Activated T-helper 9 cell treated with anti-CD3 and anti-CD28 coated beads, Interleukin-2, amount 50 U/mL, for 16 hours (primary cell): Measurements from ENCODE around the gene SP4.

ENCODE experiments used
- DNase-seq: peaks from one replicate; pipeline ENCODE4 v3.0.0-alpha.2; 2020; ENCODE audit warnings: low read depth

Gene SP4

GRCh38 chr7:21427871-21428658 lies at the start of gene SP4:
TSS of gene SP4 (plus strand) at chr7:21428083. CDS start at chr7:21428252, 169 bp downstream.
- DNase-seq, result peak; percentile 95

- no peak for DNase-seq
Observed at GRCh38 chr7:21383227-21384220, 44.4 kb upstream of the SP4 start.

DNA sequence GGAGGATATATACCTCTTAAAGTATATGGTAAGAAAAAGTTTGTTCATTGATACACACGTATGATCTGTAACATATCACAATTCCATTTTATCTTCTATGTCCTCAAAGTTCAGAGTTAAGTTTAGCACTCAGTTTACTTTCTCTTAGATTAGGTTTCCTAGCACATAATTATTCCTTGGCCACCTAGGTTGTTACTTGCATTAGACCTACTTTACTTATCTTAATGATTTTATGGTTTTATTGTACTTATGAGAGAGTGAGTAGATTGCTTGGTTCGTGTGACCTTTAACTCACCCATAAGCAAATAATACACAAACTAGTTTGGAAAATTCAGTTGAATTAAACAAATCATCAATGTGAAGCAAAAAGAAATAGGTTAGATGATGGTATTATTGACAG lies 33.9 kb upstream of the SP4 start:
- DNase-seq, result no peak

DNA sequence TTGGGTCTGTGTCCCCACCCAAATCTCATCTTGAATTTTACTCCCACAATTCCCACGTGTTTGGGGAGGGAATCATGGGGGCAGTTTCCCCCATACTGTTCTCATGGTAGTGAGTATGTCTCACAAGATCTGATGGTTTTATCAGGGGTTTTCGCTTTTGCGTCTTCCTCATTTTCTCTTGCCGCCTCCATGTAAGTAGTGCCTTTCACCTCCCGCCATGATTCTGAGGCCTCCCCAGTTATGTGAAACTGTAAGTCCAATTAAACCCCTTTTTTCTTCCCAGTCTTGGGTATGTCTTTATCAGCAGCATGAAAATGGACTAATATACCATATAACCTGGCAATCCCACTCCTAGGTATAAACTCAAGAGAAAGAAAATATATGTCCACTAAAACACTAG lies 25.9 kb upstream of the SP4 start:
- no peak for DNase-seq

GRCh38 chr7:21407796-21408480 lies 19.9 kb upstream of the SP4 start:
- DNase-seq, result no peak

GRCh38 chr7:21408481-21408820 lies 19.4 kb upstream of the SP4 start:
- no peak for DNase-seq

- DNase-seq, result no peak
Observed at GRCh38 chr7:21412410-21412851, 15.5 kb upstream of the SP4 start.

- no peak for DNase-seq
Observed at GRCh38 chr7:21412957-21413356, 14.9 kb upstream of the SP4 start.

DNA sequence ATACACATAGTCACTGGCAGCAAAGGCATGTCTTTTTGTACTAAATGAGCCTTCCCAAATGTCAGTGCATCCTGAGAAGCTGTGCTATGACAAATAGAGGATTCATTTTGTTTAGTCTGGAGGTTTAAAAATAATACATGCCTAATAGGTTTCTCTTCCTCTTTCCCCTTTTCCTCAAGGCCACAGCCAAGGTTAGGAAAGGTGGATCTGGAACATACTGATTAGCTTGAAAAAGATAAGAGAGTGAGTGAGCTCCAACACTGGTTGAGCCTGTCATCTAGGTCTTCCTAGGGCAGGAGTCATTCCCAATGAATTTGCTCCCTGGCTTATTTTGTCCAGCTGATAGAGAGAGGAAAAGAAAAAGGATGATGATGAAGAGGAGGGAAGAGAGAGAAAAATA lies 14.4 kb upstream of the SP4 start:
- DNase-seq, result no peak

DNA sequence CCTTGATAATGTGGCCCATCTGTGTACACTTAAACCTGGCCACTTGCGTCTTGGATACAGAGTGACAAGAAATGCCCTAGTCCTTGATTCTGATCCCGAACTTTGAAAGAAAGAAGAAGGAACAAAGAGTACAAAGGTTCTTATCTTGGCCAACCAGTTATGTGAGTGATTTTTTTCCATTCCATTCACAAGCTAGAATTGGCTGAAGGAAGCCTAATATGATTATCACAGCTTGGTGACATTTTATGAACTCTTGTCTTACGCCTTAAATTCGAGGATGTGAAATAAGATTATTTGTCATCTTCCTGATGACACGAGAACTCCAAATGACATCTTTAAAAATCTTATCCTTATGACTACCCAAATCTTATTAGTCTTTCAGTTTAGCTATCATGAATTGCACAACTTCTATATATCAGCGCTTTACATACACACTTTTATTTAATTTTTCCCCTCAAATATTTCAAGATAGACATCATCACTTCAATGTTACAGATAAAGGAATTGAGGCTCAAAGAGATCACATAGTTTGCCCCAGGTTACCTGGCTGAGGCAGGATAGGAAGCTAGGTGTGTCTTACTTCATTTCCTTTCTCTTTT lies 13.0 kb upstream of the SP4 start:
- no peak for DNase-seq

GRCh38 chr7:21417647-21418046 lies 10.2 kb upstream of the SP4 start:
- no peak for DNase-seq

DNA sequence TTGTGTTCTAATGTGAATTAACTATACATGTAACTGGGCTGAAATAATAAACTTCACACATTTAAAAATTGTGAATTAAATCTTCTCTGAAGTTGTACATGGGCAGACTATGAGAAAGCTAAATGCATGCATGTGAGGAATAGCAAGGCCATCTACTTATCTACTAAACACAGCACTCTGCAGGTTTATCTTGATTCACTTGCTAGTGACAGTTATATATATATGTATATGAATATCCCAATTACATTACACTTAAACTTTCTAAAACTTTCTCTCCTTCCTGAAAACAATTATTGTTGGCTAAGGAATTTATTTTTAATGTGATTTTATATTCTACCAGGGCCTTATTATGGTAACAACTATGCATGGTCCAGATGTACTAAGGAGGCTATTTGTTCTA lies 5.1 kb upstream of the SP4 start:
- no peak for DNase-seq

DNA sequence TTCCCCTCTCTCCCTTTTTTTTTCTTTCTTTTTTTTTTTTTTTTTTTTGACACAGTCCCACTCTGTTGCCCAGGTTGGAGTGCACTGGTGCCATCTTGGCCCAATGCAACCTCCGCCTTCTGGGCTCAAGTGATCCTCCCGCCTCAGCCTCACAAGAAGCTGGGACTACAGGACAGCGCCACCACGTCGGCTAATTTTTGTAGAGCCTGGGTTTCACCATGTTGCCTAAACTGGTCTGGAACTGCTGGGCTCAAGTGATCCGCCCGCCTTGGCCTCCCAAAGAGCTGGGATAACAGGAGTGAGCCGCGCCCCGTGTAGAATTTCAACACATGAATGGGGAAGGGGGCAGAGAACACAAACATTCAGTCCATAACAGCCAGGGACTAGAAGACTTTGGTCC lies 2.6 kb upstream of the SP4 start:
- no peak for DNase-seq

DNA sequence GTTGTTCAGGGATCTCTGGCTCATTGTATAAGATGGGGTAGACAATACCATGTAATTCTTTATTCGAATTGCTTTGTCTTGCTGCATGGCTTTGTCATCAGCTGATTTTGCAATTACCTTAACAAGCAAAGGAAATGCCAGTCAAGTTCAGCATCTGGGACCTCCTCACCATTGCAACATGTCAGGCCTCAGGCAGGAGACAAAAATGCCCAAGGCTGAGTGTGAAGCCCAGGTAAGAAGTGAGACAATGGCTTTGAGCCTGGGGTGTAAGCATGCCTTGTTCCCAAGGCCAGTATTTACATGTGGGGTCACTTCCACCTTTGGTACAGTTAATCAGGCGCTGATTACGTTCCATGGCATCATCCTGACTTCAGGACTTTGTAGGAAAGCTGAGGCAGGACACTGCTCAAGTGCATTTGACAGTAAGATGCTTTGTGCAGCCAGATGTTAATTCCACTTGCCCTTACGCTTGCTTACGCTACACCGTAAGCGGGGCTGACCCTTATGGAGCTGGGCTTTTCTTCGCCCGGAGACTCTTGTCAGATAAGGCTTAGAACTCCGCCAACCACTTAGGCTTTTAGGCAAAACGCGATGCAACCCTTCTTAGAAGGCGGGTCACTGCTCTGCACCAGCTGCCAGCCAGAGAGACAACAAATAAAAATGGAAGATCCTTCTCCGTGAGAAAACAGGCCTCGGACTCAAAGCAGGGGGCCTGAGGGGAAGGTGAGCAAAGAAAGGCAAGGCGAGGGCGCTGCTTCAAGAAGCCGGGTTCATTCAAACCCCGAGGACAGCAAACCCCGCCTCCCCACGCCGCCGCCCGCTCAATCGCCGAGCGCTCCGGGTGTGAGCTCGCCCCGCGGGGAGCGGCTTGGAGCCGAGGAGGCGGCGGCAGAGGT lies 1.3 kb upstream of the SP4 start:
- DNase-seq, result no peak

GRCh38 chr7:21427182-21427870 lies 557 bp upstream of the SP4 start:
- peak; percentile 99 for DNase-seq

GRCh38 chr7:21428659-21428941 lies 717 bp downstream of the SP4 start:
- no peak for DNase-seq

DNA sequence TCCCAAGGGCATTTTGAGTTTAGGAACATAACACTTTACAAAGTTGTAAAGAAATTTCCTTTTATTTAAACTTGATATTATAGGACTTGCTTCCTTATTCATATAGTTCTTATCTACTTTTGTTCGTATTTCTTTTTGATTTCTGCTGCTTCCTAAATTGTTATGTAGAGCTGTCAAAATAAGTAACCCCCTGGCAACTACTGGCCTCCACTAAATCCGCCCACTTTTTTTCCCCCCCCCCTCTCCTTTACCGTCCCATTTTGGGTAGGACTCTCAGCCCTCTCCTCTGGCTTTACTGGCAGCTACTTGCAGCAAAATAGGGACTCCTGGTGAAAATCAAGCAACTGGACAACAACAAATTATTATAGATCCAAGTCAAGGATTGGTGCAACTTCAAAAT lies 1.1 kb downstream of the SP4 start:
- DNase-seq, result no peak

DNA sequence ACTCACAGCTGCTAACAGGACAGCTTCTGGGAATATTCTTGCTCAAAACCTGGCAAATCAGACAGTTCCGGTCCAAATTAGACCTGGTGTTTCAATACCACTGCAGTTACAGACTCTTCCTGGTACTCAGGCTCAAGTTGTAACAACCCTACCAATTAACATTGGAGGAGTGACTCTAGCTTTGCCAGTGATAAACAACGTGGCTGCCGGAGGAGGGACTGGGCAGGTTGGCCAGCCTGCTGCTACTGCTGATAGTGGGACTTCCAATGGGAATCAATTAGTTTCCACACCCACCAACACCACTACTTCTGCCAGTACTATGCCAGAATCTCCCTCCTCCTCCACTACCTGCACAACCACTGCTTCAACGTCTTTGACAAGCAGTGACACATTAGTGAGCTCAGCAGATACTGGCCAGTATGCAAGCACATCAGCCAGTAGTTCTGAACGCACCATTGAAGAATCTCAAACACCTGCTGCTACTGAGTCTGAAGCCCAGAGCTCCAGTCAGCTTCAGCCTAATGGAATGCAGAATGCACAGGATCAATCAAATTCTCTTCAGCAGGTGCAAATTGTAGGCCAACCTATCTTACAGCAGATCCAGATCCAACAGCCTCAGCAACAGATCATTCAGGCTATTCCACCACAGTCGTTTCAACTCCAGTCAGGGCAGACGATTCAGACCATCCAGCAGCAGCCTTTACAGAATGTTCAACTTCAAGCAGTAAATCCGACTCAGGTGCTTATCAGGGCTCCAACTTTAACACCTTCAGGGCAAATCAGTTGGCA lies 2.1 kb downstream of the SP4 start:
- no peak for DNase-seq

DNA sequence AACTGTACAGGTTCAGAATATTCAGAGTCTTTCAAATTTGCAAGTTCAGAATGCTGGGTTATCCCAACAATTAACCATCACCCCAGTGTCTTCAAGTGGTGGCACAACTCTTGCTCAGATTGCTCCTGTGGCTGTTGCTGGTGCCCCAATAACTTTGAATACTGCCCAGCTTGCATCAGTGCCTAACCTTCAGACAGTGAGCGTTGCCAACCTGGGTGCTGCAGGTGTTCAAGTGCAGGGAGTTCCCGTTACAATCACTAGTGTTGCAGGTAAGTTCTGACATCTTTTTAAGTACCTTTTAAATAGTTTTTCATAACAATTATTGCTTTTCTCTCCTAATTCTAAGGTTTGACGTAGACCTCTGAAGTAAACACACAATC lies 2.7 kb downstream of the SP4 start:
- DNase-seq, result no peak
